DOHH2 (cell line): ENCODE measurements around the gene GPSM1.

Source experiments
- H3F3A ChIP-seq: fragments of 200-600 bp; sonication (generic), shearing (Covaris generic); 2 replicates; pipeline ENCODE4 v1.6.0; 2016; ENCODE audit warnings: antibody characterized with exemption, mild to moderate bottlenecking; ENCODE audit not compliant: control insufficient read depth, insufficient read depth
- H3K27ac ChIP-seq: fragments of 200-600 bp; sonication (generic); 2 replicates; pipeline ENCODE4 v1.5.1; 2014; ENCODE audit warnings: low read depth, mild to moderate bottlenecking, low read length, moderate library complexity
- H3K27me3 ChIP-seq: fragments of 200-600 bp; sonication (generic); 2 replicates; pipeline ENCODE4 v1.6.1; 2014; ENCODE audit warnings: mild to moderate bottlenecking, low read length, mixed read lengths; ENCODE audit not compliant: control insufficient read depth
- H3K36me3 ChIP-seq: fragments of 200-600 bp; sonication (generic); 2 replicates; pipeline ENCODE4 v1.6.1; 2014; ENCODE audit warnings: mild to moderate bottlenecking, low read length, moderate library complexity, mixed read lengths; ENCODE audit not compliant: control insufficient read depth
- H3K4me1 ChIP-seq: fragments of 200-600 bp; sonication (generic); 2 replicates; pipeline ENCODE4 v1.6.1; 2014; ENCODE audit warnings: mild to moderate bottlenecking, low read length, mixed read lengths; ENCODE audit not compliant: control insufficient read depth
- H3K4me2 ChIP-seq: fragments of 200-600 bp; sonication (generic); 2 replicates; pipeline ENCODE4 v1.6.0; 2014; ENCODE audit warnings: mild to moderate bottlenecking, low read length, moderate library complexity
- H3K4me3 ChIP-seq: fragments of 200-600 bp; sonication (generic); 2 replicates; pipeline ENCODE4 v1.5.1; 2014; ENCODE audit warnings: mild to moderate bottlenecking, low read length, mixed read lengths
- H3K79me2 ChIP-seq: fragments of 200-600 bp; sonication (generic); 2 replicates; pipeline ENCODE4 v1.6.1; 2014; ENCODE audit warnings: mild to moderate bottlenecking, low read length, mixed read lengths; ENCODE audit not compliant: control insufficient read depth
- H3K9me2 ChIP-seq: fragments of 200-600 bp; sonication (generic); replicated peaks from 2 replicates; pipeline ENCODE4 v1.6.1; 2014; ENCODE audit warnings: mild to moderate bottlenecking, low read length, mixed read lengths; ENCODE audit not compliant: control insufficient read depth
- H3K9me3 ChIP-seq: fragments of 200-600 bp; sonication (generic); 2 replicates; pipeline ENCODE4 v1.6.1; 2014; ENCODE audit warnings: antibody characterized with exemption, low read length, mixed read lengths; ENCODE audit not compliant: control insufficient read depth, insufficient read depth
- H4K20me1 ChIP-seq: fragments of 200-600 bp; sonication (generic); 2 replicates; pipeline ENCODE4 v1.6.0; 2014; ENCODE audit warnings: low read depth, mild to moderate bottlenecking, antibody characterized with exemption, low read length, moderate library complexity; ENCODE audit not compliant: control insufficient read depth, insufficient read depth
- CTCF ChIP-seq: fragments of 200-600 bp; sonication (generic); IDR thresholded peaks from one replicate; pipeline ENCODE4 v1.5.1; 2014; ENCODE audit warnings: antibody characterized with exemption, mild to moderate bottlenecking, low read depth, low read length; ENCODE audit not compliant: poor library complexity, severe bottlenecking
- EZH2phosphoT487 ChIP-seq: fragments of 200-600 bp; sonication (generic); IDR thresholded peaks from 2 replicates; pipeline ENCODE4 v1.6.1; 2017; ENCODE audit warnings: borderline replicate concordance, mild to moderate bottlenecking, antibody characterized with exemption, low read length, moderate library complexity, mixed read lengths

The GPSM1 gene

GRCh38 chr9:136333486-136333885 lies 6.1 kb downstream of the GPSM1 start:
- no peaks in the 10 kb centered on the region for H3K4me1 ChIP-seq
- H3K27ac ChIP-seq, result no peak overlapping the region

GRCh38 chr9:136334541-136334940 lies 7.2 kb downstream of the GPSM1 start:
- TF ChIP-seq EZH2phosphoT487 (no peak), CTCF (no peak)
- H3K4me3 ChIP-seq, result no peak overlapping the region
- H3K9me2 ChIP-seq, result no peaks in the 10 kb centered on the region
- H3K27ac ChIP-seq, result no peak overlapping the region
- H3F3A ChIP-seq, result no peaks in the 10 kb centered on the region
- H4K20me1 ChIP-seq, result no peaks in the 10 kb centered on the region
- no peak overlapping the region for H3K4me2 ChIP-seq
- H3K4me1 ChIP-seq, result no peaks in the 10 kb centered on the region
- H3K9me3 ChIP-seq, result no peaks in the 10 kb centered on the region
- H3K27me3 ChIP-seq, result no peaks in the 10 kb centered on the region
- no peaks in the 10 kb centered on the region for H3K79me2 ChIP-seq
- H3K36me3 ChIP-seq, result no peaks in the 10 kb centered on the region

More at GRCh38 chr9:136333486-136333885, 6.1 kb downstream of the GPSM1 start:
- H4K20me1 ChIP-seq, result no peaks in the 10 kb centered on the region
- H3K4me2 ChIP-seq, result no peak overlapping the region
- no peaks in the 10 kb centered on the region for H3K36me3 ChIP-seq
- peaks cover 3% of the 10 kb centered on the region; the same call in 1 of the 2 replicates for H3K27me3 ChIP-seq
- H3K9me2 ChIP-seq, result no peaks in the 10 kb centered on the region
- H3K79me2 ChIP-seq, result no peaks in the 10 kb centered on the region
- TF ChIP-seq CTCF, result no peak
- TF ChIP-seq EZH2phosphoT487, result no peak
- H3K4me3 ChIP-seq, result no peak overlapping the region
- no peaks in the 10 kb centered on the region for H3F3A ChIP-seq
- no peaks in the 10 kb centered on the region for H3K9me3 ChIP-seq

GRCh38 chr9:136335296-136336155 lies 8.2 kb downstream of the GPSM1 start:
- no peaks in the 10 kb centered on the region for H3K4me1 ChIP-seq
- no peaks in the 10 kb centered on the region for H3K9me3 ChIP-seq
- no peak overlapping the region for H3K4me3 ChIP-seq
- no peak overlapping the region for H3K4me2 ChIP-seq
- no peaks in the 10 kb centered on the region for H3K79me2 ChIP-seq
- no peaks in the 10 kb centered on the region for H4K20me1 ChIP-seq
- H3K27ac ChIP-seq, result no peak overlapping the region
- no peaks in the 10 kb centered on the region for H3K27me3 ChIP-seq
- H3K9me2 ChIP-seq, result no peaks in the 10 kb centered on the region
- H3F3A ChIP-seq, result no peaks in the 10 kb centered on the region
- no peaks in the 10 kb centered on the region for H3K36me3 ChIP-seq
- TF ChIP-seq EZH2phosphoT487 (no peak), CTCF (no peak)
